HFF-Myc (cell line): ENCODE results near the gene PCDHGA8.

Source experiments
- DNase-seq: peaks from one replicate; pipeline ENCODE4 v3.0.0-alpha.2; 2011; ENCODE audit warnings: low read depth; ENCODE audit errors: extremely low read depth
- H3K4me3 ChIP-seq: replicated peaks from 2 replicates; pipeline ENCODE4 v1.5.1; 2011; ENCODE audit warnings: low read depth, mild to moderate bottlenecking, control low read depth, low read length
- TF ChIP-seq, protein P1 (sequence below): IDR thresholded peaks from 2 replicates; pipeline ENCODE4 v1.5.1; 2012; ENCODE audit warnings: mild to moderate bottlenecking, low read depth, low read length, control low read depth; ENCODE audit errors: missing control alignments

PCDHGA8 gene

DNA sequence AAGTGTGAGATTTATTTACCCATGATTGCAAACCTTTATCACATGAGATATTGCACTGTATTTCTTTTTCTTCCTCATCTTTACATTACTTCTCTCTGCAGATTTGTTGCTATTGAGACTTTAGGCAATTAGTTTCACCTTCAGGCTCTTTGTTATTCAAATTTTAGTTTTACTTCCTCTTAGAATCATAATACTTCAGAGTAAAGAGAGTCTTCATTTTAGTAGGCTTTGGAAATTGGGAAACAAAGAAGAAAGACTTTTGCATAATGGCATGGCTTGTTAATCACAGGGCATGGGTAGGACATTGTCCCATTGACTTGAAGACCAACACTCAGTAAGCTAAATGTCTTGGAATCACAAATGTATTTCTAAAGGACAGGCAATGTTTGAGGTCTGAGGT, 29.7 kb upstream of the PCDHGA8 start:
- DNase-seq = no peak
- TF ChIP-seq, protein P1, sequence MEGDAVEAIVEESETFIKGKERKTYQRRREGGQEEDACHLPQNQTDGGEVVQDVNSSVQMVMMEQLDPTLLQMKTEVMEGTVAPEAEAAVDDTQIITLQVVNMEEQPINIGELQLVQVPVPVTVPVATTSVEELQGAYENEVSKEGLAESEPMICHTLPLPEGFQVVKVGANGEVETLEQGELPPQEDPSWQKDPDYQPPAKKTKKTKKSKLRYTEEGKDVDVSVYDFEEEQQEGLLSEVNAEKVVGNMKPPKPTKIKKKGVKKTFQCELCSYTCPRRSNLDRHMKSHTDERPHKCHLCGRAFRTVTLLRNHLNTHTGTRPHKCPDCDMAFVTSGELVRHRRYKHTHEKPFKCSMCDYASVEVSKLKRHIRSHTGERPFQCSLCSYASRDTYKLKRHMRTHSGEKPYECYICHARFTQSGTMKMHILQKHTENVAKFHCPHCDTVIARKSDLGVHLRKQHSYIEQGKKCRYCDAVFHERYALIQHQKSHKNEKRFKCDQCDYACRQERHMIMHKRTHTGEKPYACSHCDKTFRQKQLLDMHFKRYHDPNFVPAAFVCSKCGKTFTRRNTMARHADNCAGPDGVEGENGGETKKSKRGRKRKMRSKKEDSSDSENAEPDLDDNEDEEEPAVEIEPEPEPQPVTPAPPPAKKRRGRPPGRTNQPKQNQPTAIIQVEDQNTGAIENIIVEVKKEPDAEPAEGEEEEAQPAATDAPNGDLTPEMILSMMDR = no peak
- H3K4me3 ChIP-seq = no peak overlapping the region

DNA sequence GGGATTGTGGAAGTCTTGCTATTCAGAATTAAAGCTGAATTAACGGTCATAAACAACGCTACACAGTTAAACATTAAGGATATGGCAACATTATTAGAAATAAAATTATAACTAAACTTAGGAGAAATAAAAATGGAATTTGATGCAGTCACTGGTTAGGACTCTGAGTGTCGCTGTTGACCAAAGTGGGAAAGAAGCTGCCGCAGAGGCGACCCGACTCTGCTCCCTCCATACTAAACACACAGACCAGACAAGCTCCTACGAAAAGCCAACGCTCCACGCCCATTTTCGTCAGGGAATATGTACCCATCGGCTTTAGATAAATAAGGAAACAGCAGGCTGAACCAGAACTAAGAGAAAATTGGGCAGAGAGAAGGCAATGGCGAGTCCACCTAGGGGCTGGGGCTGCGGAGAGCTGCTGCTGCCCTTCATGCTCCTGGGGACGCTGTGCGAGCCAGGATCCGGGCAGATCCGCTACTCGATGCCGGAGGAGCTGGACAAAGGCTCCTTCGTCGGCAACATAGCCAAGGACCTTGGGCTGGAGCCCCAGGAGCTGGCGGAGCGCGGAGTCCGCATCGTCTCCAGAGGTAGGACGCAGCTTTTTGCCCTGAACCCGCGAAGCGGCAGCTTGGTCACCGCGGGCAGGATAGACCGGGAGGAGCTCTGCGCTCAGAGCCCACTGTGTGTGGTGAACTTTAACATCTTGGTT, 28.3 kb upstream of the PCDHGA8 start, which contains the start of gene PCDHGA5:
PCDHGA5 (plus strand) TSS at position 211 of the 709 bp plus-strand sequence; CDS start at position 380, 169 bp downstream.
- H3K4me3 ChIP-seq = no peak within 1 kb of the TSS
- TF ChIP-seq, protein P1 = no peak
- DNase-seq = no peak

DNA sequence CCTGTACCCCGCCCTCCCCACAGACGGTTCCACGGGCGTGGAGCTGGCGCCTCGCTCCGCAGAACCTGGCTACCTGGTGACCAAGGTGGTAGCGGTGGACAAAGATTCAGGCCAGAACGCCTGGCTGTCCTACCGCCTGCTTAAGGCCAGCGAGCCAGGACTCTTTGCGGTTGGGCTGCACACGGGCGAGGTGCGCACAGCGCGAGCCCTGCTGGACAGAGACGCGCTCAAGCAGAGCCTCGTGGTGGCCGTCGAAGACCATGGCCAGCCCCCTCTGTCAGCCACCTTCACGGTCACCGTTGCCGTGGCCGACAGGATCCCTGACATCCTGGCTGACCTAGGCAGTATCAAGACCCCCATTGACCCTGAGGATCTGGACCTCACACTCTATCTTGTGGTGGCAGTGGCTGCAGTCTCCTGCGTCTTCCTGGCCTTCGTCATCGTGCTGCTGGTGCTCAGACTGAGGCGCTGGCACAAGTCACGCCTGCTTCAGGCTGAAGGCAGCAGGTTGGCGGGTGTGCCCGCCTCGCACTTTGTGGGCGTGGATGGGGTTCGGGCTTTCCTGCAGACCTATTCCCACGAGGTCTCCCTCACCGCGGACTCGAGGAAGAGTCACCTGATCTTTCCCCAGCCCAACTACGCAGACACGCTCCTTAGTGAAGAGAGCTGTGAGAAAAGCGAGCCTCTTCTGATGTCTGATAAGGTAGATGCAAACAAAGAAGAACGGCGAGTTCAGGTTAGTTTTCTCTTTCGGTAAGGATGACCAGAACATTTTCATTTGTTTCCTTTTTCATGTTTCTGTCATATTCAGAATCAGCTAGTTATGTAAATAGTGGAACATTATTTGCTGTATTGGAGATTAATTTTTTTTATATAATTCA, 26.2 kb upstream of the PCDHGA8 start:
- TF ChIP-seq, protein P1 = no peak
- no peak for DNase-seq
- H3K4me3 ChIP-seq = no peak overlapping the region

DNA sequence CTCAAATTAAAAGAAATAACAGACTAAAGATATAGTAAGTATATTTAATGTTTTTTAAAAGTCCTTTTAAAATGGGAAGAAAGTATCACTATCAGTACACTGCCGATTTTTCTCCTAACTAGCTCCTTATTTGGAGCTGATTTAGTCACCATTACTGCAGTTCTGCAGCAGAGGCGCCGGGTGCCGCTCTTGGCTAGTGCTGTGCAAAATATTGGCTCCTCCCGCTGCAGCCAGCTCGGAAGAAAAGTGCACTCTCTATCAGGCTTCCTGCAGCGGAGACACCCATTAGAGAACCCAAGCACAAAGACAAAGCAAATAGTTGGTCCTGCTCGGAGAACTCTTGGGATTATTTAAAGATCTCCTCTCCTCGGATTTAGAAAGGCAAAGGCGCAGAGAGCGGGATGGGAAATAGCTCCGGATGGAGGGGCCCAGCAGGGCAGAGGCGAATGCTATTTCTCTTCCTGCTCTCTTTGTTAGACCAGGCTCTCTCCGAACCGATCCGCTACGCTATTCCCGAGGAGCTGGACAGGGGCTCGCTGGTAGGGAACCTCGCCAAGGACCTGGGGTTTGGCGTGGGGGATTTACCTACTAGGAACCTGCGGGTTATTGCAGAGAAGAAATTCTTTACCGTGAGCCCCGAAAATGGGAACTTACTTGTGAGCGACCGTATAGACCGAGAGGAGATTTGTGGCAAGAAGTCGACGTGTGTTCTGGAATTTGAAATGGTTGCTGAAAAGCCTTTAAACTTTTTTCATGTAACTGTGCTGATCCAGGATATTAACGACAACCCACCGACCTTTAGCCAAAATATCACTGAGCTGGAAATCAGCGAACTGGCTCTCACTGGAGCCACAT, 22.2 kb upstream of the PCDHGA8 start, which contains the start of gene PCDHGB3:
PCDHGB3 (plus strand) TSS at position 249 of the 855 bp plus-strand sequence; CDS start at position 402, 153 bp downstream.
- TF ChIP-seq, protein P1 = peak; percentile 57
- H3K4me3 ChIP-seq = peak within 1 kb of the TSS; percentile 20
- no peak for DNase-seq

DNA sequence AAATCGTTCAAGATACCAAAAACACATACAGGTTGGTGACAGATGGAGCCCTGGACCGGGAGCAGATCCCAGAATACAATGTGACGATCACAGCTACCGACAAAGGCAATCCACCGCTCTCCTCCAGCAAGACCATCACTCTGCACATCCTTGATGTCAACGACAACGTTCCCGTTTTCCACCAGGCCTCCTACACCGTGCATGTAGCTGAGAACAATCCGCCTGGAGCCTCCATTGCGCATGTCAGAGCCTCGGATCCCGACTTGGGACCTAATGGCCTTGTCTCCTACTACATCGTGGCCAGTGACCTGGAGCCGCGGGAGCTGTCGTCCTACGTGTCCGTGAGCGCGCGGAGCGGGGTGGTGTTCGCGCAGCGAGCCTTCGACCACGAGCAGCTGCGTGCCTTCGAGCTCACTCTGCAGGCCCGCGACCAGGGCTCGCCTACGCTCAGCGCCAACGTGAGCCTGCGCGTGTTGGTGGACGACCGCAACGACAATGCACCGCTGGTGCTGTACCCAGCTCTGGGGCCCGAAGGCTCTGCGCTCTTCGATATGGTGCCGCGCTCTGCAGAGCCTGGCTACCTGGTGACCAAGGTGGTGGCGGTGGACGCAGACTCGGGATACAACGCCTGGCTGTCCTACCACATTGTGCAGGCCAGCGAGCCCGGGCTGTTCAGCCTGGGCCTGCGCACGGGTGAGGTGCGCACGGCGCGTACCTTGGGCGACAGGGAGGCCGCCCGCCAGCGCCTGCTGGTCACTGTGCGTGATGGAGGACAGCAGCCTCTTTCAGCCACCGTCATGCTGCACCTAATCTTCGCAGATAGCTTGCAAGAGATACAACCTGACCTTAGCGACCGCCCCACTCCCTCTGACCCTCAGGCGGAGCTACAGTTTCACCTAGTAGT, 20.6 kb upstream of the PCDHGA8 start:
- TF ChIP-seq, protein P1 = no peak
- H3K4me3 ChIP-seq = no peak overlapping the region
- no peak for DNase-seq
